Kidney capillary endothelial cell (primary cell): Measurements from ENCODE around the gene PKM.
"Not testable (repeated sequence)": the region's sequence is repeated elsewhere in the genome, so short reads cannot be mapped to it uniquely, and the experiment has no call there.

Experiments
- DNase-seq: peaks from one replicate; pipeline ENCODE4 v3.0.0-alpha.2; 2018; ENCODE audit warnings: low spot score

Gene PKM

DNA sequence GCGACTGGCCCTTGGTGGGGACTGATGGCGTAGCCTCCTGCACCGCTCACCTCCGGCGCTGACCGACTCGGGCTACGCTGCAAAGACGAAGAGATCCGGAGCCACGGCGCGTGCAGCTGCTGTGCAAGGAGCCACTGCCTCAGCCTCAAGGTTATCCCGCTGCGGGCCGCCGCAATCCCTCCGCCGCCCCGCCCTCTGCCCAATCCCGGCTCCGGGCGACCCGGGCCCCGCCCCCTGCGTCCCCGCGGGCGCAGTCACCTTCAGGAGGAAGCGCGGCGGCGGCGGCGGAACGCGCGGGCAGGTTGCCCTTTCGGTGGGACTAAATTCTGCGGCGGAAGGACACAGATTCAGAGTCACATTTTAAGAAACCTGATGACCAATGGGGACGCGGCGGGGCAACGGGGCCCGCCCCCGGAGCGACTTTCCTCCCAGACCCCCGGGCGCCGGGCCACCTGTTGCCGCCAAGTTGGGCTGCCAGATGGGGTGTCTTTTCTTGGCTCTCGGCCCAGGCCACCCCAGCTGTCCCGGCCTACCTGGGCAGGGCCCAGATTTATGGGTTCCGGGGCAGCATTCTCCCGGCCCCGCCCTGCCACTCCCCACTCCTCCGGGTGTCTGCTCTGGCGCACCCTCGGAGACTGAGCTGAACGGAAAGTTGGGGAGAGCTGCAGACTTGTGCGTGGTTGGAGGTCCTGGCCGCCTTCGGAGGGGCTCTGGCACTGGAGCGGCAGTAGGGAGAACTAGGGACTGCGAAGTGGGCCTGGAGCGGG is at the start of gene PKM:
PKM (minus strand) TSS at position 125 of the 767 bp plus-strand sequence. CDS start 12,093 bp downstream, outside the sequence.
- DNase-seq = peak; percentile 89

DNA sequence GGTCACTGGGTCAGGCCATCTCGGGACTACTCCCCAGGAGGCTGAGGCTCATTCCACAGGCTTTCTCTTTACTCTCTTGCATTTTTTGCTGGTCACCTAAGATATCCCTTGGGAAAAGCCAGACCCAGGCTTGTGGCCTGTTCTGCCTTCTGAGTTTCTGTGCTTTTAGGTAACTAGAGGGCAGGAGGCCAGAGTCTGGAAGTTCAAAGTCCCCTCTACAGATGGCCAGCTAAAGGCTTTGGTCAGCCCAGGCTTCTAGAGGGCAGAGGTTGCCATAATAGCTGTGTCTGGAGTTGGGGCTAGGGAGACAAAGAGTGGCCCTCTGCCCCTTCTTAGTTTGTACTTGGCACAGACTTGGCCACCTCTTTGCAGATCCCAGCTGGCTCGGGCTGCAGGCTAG is 49.8 kb upstream of the PKM start:
- no peak for DNase-seq

DNA sequence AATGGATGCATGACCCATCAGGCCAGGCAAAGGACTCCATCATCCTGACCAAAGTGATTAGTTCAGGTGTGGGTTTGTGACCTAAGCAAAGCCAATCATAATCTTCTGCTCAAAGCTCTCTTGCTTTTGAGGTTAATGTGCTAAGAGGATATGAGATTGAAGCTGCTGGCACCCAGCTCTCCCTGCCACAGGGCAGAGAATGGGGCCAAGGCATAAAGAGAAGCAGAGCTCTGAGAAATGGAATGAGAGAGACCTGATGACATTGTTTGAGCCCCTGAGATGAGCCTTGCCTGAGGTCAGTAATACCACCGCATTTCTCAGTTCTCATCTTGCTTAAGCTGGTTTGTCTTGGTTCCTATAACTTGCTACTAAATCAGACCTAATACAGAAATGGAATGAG is 47.7 kb upstream of the PKM start:
- no peak for DNase-seq

DNA sequence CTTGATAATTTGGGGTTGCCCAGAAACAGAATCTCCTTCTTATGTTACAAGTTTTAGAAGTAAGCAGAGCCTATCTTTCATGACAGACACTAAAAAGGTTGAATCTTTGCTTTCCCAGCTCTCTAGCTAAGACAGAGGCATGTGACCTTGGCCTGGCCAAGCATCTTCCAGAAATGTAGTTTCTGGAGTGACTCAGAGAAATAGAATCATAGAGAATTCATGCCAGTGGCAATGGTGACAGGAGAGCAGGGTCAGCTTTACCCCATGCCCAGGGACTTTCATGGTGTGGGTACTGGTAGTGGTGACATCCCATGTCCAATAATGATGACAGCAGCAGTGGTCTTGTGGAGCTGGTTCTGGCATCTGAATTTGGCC is 45.3 kb upstream of the PKM start:
- no peak for DNase-seq

DNA sequence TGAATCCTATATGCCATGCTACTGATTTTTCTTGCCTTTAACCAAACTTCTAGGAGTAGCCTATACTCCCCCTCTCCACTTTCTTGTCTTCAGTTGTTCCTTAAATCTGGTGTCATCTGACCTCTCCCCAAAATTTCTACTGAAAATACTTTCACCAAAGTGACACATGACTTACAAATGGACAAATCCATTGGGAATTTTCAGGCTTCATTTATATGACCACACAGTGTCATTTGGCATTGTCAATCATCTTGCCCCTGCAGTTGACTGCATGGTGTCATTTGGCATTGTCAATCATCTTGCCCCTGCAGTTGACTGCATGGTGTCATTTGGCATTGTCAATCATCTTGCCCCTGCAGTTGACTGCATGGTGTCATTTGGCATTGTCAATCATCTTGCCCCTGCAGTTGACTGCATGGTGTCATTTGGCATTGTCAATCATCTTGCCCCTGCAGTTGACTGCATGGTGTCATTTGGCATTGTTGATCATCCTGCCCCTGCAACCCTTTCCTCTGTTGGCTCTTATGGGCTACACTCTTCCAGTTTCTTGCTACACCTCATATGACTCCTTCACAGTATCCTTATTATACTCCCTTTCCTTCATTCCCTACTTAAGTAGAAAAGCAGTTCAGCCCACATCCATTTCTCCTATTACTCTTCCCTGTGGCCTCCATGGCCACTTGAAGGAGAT is 44.8 kb upstream of the PKM start:
- DNase-seq = not testable (repeated sequence)

DNA sequence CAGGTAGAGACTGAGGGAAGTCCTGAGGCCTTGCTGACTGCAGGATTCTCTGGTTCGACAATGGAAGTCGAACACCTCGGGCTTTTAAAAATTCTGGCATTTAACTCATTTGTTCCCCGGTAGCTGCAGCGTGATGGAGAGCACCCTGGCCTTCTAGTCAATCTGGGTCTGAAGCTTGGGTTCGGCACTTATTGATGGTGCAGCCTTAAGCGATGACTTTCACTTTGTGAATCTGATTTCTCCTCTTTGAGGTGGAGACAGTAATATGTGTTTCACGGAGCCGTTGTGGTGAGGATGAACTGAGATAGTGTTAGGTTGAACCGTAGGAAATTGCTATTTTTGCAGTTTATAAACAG is 42.0 kb upstream of the PKM start:
- DNase-seq = no peak

DNA sequence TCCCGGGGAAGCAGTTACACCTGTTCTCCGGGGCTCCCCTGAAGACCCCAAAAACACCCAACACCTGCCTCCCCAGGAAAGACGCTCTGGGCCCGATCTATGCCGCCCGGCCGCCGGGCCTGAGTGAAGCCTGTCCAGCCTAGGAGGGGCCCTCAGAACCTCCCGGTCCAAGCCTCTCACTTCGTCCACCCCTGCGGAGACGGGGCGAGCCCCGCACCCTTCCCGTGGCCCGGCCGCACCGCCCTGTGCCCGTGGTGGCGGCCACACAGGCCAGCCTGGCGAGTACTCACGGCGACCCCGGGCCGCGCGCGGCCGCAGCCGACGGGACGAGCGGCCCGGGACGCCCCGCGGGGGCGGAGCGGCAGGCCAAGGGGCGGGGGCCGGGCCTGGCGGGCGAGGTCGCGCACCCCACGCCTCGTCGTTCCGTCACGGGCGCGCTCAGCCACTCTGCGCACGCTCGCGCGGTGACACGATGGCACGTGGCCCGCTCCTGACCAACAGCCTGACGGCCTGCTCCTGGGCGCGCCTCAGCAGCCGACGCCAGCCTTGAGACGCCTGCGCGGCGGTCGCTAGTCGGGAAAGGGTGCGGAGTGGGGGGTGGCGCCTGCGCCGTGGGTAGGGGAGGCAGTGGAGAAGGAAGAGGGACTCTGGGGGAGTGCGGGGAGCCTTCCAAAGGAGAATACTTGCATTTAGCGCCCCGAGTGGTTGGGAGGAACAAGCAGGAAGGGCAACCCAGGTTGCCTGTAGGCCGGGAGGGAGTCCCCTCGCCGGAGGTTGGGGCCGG is 41.4 kb upstream of the PKM start, which contains the start of gene PARP6:
PARP6 (minus strand) TSS at position 342 of the 784 bp plus-strand sequence. CDS start 5,077 bp downstream, outside the sequence.
- peak; percentile 88 for DNase-seq

DNA sequence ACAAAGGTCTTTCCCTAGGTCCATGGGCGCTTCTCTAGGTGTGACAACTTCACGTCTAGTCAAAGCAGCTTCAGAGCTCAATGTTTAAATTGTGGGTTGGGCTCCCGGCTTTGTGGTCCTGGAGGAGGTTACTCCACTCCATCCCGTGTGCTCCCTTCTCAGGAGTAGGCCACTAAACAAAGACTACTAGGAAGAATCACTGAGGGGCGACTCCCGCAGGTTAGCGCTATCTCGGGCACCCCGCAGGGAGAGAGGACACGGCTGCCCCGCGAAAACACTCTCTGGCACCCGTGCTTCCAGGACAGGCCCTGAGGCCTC is 40.9 kb upstream of the PKM start:
- no peak for DNase-seq

DNA sequence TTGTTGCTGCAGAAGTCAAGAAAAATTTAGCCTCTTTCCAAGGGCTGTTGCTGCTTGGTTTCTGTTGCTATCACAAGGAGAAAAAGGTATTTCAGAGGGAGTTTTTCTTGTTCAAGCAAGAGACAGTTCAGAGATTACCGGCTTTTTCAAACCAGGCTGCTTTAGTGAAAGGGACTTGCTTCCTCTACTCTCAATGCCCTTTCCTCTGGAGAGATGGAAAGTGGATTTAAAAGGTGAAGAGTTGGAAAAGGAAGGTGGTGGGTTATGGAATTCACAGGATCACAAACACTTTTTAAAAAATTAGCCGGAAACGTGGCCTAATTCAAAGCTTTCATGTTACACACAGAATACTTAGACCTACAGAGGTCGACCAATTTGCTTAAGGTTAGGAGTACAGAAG is 40.2 kb upstream of the PKM start:
- DNase-seq = no peak

DNA sequence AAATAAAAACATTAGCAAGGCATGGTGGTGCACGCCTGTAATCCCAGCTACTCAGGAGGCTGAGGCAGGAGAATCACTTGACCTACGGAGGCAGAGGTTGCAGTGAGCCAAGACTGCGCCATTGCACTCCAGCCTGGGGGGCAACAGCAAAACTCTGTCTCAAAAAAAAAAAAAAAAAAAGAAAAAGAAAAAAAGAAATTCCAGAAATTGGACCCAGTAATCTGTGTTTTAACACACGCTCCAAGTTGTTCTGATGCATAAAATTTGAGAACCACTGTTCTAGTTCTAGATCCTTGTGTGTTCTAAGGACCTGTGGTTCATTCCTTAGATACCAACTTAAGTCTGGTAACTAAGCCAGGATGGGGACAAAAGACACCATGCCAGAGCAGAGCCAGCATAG is 38.7 kb upstream of the PKM start:
- no peak for DNase-seq

DNA sequence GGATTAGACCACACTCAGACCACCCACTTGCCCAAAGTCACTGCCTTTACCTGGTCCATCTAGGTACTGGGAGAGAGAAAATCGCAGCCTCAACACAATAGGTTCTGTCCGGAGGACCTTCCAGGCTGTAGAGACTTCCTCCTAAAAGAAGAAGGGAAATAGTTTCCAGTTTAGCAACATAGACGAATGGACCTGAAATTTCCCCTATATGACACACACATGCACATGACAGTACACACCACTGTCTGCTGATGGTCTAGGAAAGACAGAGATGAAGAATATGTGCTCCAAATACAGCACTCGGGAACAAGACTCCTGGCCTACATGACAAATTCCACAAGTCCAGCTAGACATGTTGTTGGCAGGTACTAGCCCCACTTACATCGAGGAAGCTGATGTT is 34.0 kb upstream of the PKM start:
- no peak for DNase-seq

DNA sequence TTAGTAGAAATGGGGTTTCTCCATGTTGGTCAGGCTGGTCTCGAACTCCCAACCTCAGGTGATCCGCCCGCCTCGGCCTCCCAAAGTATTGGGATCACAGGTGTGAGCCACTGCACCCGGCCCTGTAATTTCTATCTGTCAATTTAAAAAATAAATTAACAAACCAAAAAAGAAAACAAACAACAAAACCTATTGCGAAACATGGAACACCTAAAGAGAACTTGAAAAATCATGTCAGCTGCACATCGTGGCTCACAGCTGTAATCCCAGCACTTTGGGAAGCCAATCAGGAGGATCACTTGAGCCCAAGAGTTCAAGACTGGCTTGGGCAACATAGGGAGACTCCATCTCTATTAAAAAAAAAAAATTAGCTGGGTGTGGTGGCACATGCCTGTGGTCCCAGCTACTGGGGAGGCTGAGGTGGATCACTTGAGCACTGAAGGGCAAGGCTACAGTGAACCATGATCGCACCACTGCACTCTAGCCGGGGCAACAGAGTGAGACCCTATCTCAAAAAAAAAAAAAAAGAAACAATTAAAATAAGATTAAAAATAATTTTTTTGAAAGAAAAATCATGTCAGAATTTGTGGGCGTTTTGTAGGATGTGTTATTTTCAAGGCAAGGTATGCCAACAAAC is 21.8 kb upstream of the PKM start:
- DNase-seq = no peak

DNA sequence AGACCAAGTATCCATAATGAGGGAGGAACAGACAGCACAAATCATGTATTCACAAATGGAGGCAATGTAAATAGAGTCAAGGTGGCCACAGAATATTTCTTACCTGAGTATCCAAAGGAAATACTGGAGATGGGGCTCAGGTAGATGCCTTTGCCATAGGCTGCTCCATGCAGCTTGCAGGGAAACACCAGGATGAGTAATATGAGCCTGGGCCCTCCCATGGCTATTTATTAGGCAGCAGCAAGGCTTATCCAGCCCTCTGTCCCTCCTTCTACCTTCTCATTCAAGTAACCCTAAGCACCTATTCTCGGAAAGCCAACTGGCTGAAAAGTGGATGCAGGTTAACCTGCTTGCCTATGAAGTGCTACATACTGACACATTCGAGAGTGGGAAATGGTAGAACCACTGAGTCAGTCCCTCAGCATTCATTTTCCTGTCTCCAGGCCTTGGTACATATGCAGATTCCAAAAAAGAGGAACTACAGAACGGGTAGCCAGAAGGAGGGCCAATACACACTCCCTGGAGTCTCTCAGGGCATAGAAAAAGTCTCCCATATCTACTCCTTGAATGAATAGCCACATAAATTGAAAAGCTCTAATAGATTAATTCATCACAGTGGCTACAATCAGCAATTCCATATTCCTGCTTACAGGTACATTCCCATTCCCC is 18.3 kb upstream of the PKM start:
- DNase-seq = no peak

DNA sequence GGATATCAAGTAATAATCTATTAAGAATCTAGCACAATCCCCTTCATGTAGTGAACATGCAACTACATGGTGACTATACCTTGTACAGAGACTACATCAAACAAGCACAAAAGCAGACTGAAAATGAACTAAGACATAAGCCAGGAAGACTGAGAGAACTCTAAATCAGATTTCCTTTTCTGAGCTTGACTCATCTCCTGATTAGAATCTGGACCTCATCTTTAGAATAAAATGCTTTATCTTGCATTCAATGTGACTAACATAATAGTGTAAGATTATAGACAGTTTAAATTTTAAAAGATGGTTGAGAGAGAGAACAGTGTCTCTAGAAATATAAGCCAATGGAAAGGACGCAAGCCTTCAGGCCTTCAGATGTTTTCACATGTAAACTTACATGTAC is 17.5 kb upstream of the PKM start:
- DNase-seq = no peak

DNA sequence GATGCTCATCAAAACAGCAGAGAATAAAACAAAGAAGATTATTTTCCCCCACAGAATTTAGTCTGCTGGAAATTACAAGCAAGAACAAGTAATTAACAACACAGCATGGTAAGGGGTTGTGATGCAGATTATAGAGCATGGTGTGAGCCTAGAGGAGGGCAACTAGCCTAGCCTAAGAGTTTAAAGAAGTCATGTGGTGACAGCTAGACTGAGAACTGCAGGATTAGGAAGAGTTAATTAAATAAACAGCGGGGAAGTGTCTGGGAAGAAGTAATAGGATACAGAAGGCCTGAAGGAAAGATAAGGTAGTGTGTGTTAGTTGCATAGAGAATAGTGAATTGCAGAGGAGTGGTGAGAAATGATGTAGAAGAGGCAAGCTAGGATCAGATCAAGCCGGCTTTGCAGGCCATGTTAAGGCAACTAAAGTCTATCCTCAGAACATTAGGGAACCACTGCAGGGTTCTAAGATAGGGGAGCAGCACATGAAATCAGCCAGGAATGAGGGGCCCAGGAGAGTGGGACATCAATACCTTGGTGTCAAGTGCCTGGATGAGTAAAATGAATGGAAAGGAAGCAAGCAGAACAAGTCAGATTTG is 11.9 kb upstream of the PKM start:
- no peak for DNase-seq

DNA sequence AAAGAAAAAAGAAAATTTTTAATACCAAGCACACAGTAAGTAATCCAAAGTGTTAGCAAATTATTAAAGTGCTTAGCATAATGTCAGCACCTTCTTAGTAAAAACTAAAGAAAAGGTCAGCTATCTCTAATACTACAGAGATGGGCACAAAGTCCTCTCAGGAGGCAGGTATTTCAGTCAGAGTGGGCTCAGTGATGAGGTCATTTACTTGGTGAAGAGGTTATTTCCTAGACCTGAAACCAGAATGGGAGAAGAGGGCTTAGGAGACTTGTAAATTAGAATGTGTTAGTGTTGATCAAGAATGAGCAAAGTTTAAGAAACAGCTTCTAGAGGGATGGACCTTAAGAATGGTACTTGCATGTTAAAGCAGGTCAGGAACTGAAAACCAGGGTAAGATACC is 8.7 kb upstream of the PKM start:
- DNase-seq = no peak

DNA sequence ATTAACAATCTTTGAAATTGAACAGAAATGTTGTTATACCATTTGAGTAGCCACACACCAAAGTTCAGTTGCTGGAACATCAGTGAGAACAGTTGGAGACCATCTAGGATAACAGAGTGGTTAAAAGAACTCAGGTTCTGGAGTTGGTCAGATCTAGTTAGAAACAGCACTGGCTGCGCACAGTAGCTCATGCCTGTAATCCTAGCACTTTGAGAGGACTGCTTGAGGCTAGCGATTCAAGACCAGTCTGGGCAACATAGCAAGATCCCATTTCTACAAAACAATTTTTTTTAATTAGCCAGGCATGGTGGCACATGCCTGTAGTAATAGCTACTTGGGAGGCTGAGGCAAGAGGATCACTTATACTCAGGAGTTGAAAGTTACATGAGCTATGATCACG is 7.6 kb upstream of the PKM start:
- no peak for DNase-seq

DNA sequence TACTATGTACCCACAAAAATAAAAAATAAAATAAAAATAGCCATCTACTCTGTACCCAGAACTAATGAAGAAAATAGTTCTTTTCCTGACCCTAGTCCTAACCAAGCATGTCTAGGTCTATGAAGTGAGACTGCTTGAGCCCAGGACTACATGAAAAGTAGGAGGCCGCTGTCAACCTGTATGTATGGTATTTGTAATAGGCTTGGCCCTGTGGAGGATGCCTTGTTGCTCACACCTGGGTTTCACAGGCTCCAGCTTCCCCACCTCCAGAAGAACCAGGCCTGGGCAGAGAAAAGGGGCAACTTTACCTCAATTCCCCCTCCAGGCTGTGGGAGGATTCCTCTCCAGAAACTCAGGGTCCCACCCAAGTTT is 6.8 kb upstream of the PKM start:
- no peak for DNase-seq

DNA sequence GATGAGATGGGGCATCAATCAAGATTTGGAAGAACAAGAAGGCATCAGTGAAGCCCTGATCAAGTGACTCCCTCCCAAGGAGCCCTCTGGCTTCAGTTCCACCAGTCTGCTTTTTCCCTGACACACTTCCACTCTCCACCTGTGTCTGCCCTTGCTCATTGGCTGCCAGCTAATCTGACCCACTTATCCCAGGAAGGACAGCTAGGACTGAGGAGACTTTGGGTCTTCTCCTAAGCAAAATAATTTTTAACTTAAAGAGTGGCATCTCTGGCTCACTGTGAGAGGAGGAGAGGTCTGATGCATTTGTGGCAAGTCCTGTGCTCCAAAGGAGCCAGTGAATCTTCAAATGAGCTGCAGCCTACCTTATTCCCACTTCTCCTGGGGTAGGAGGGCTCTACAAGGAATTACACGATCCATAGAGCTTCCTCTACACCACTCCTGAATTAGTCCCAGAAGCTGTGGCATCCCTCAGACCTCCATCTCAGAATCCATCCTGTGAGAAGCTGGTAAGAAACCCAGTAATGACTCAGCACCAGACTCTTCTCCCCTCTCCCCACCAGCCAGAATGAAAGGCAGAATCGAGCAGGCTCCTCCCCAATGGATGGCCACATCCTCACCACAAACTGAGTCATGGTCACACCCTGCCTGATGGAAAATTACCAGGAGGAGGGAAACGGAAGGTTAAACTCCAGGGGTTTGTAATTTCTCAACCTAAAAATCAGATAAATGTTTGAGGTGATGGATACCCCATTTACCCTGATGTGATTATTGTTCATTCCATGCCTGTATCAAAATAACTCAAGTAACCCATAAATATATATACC is 6.3 kb upstream of the PKM start:
- peak; percentile 79 for DNase-seq

DNA sequence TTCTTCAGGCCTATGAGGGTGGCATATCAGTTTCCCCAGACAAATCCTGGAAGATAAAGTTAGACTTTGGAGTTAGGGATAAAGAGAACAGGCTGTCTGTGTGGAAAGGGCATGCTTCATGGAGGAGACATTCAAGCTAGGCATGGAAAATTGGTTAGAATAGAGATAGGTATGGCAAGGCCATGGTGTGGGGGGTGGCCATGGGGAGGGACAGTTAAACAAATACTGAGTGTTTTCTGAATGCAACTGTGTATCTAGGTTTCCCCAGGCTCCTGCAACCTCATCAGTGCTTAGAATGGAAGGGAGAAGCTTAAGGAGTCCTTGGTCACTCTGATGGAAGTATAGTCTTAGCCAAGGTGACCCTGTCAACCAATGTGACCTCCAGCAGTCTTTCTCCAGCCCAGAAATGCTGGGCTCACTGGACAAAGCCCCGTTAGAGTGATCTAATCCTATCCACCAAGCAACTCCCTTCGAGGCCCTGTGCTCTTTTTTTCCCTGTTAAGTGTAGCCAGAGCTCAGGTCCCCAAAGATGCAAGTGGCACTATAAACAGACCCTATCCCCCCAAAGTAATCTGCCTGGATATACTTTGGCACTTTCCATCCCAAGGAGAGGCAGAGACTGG is 5.5 kb upstream of the PKM start:
- DNase-seq = no peak
